ENCODE measurements around the gene SPATA46. TPM values are rescaled to one million over a fixed set of nuclear protein-coding genes. Genes with fewer than 3 reads are reported as not detected.

SPATA46 gene
- total and polyA plus RNA-seq, 4 donors, result not detected

GRCh38 chr1:162416909-162417308 is 40.3 kb upstream of the SPATA46 start:
- Histone ChIP-seq H3K36me3 (ENCODE audit: control insufficient read depth in 4 of 4, insufficient read depth in 4 of 4, low read length in 4 of 4) (no peaks in the 10 kb centered on the region), H3K4me3 (no peak overlapping the region), H3K27me3 (ENCODE audit: control insufficient read depth in 3 of 3, insufficient read depth in 3 of 3, low read length in 2 of 3) (no peaks in the 10 kb centered on the region), H3K9ac (ENCODE audit: insufficient read depth in 1 of 2, low read length in 2 of 2) (no peak overlapping the region), H3K9me3 (ENCODE audit: control insufficient read depth in 4 of 4, insufficient read depth in 3 of 4, low read length in 3 of 4) (peaks cover 0 to 2% (median 0%) of the 10 kb centered on the region in 4 donors), H3K27ac (ENCODE audit: low read depth in 1 of 2, low read length in 1 of 2) (no peak overlapping the region), H3K4me1 (ENCODE audit: control insufficient read depth in 5 of 5, insufficient read depth in 5 of 5, low read length in 5 of 5) (no peaks in the 10 kb centered on the region)
- TF ChIP-seq, protein P1, sequence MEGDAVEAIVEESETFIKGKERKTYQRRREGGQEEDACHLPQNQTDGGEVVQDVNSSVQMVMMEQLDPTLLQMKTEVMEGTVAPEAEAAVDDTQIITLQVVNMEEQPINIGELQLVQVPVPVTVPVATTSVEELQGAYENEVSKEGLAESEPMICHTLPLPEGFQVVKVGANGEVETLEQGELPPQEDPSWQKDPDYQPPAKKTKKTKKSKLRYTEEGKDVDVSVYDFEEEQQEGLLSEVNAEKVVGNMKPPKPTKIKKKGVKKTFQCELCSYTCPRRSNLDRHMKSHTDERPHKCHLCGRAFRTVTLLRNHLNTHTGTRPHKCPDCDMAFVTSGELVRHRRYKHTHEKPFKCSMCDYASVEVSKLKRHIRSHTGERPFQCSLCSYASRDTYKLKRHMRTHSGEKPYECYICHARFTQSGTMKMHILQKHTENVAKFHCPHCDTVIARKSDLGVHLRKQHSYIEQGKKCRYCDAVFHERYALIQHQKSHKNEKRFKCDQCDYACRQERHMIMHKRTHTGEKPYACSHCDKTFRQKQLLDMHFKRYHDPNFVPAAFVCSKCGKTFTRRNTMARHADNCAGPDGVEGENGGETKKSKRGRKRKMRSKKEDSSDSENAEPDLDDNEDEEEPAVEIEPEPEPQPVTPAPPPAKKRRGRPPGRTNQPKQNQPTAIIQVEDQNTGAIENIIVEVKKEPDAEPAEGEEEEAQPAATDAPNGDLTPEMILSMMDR (IDR thresholded peaks at IDR 0.05; ENCODE audit: control extremely low read depth, extremely low read depth), result no peak
- ATAC-seq (ENCODE audit: insufficient read depth, low FRiP score), result no peak
- no peak for DNase-seq
- WGBS, 2 donors, result 95 to 98% methylated on average over 2 of the region's 2 CpGs

GRCh38 chr1:162416215-162416614 is 39.6 kb upstream of the SPATA46 start:
- H3K9me3 ChIP-seq (ENCODE audit: control insufficient read depth in 4 of 4, insufficient read depth in 3 of 4, low read length in 3 of 4), result peaks cover 0 to 2% (median 0%) of the 10 kb centered on the region in 4 donors
- no peaks in the 10 kb centered on the region for H3K4me1 ChIP-seq (ENCODE audit: control insufficient read depth in 5 of 5, insufficient read depth in 5 of 5, low read length in 5 of 5)
- H3K4me3 ChIP-seq, result no peak overlapping the region
- no peak overlapping the region for H3K27ac ChIP-seq (ENCODE audit: low read depth in 1 of 2, low read length in 1 of 2)
- H3K27me3 ChIP-seq (ENCODE audit: control insufficient read depth in 3 of 3, insufficient read depth in 3 of 3, low read length in 2 of 3), result no peaks in the 10 kb centered on the region
- H3K9ac ChIP-seq (ENCODE audit: insufficient read depth in 1 of 2, low read length in 2 of 2), result no peak overlapping the region
- ATAC-seq (ENCODE audit: insufficient read depth, low FRiP score), result no peak
- no peak for DNase-seq
- H3K36me3 ChIP-seq (ENCODE audit: control insufficient read depth in 4 of 4, insufficient read depth in 4 of 4, low read length in 4 of 4), result no peaks in the 10 kb centered on the region
- TF ChIP-seq, protein P1 (IDR thresholded peaks at IDR 0.05; ENCODE audit: control extremely low read depth, extremely low read depth), result no peak

- no peak within 1 kb of the TSS for H3K9ac ChIP-seq (ENCODE audit: insufficient read depth in 1 of 2, low read length in 2 of 2)
- 73 to 88% methylated on average over 3 of the region's 3 CpGs for WGBS, 2 donors
- no peaks in the 10 kb centered on the region for H3K27me3 ChIP-seq (ENCODE audit: control insufficient read depth in 3 of 3, insufficient read depth in 3 of 3, low read length in 2 of 3)
- ATAC-seq (ENCODE audit: insufficient read depth, low FRiP score) (no peak), DNase-seq (no peak)
- H3K27ac ChIP-seq (ENCODE audit: low read depth in 1 of 2, low read length in 1 of 2), result no peak within 1 kb of the TSS
- H3K4me1 ChIP-seq (ENCODE audit: control insufficient read depth in 5 of 5, insufficient read depth in 5 of 5, low read length in 5 of 5), result no peaks in the 10 kb centered on the region
- no peak within 1 kb of the TSS for H3K4me3 ChIP-seq
- no peaks in the 10 kb centered on the region for H3K36me3 ChIP-seq (ENCODE audit: control insufficient read depth in 4 of 4, insufficient read depth in 4 of 4, low read length in 4 of 4)
- H3K9me3 ChIP-seq (ENCODE audit: control insufficient read depth in 4 of 4, insufficient read depth in 3 of 4, low read length in 3 of 4), result peaks cover 0 to 2% (median 0%) of the 10 kb centered on the region in 4 donors
- TF ChIP-seq, protein P1 (IDR thresholded peaks at IDR 0.05; ENCODE audit: control extremely low read depth, extremely low read depth), result no peak
Observed at GRCh38 chr1:162412002-162412401, 35.3 kb upstream of the SPATA46 start, which contains the start of gene SH2D1B. SH2D1B (minus strand) TSS chr1:162412136; CDS start chr1:162412016, 120 bp downstream.

DNA sequence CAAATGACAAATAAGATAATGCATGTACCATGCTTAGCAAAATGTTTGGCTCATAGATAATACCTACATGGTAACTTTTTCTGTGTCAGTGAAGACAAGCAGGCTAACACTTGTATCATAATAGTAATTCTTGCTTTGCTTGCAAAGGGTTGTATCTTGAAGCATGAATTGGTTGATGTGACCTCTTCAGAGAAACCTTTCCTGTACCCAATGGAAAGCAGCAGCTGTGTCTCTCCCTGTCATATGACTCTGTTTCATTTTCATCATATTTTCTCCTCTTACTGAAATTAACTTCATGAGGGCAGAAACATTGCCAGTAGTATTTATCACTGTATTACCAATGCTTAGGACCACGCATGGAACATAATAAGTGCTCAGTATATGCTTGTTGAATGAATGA is 30.9 kb upstream of the SPATA46 start:
- TF ChIP-seq, protein P1 (IDR thresholded peaks at IDR 0.05; ENCODE audit: control extremely low read depth, extremely low read depth), result no peak
- no peak overlapping the region for H3K4me3 ChIP-seq
- H3K4me1 ChIP-seq (ENCODE audit: control insufficient read depth in 5 of 5, insufficient read depth in 5 of 5, low read length in 5 of 5), result no peaks in the 10 kb centered on the region
- H3K9ac ChIP-seq (ENCODE audit: insufficient read depth in 1 of 2, low read length in 2 of 2), result no peak overlapping the region
- DNase-seq (no peak), ATAC-seq (ENCODE audit: insufficient read depth, low FRiP score) (no peak)
- no peaks in the 10 kb centered on the region for H3K9me3 ChIP-seq (ENCODE audit: control insufficient read depth in 4 of 4, insufficient read depth in 3 of 4, low read length in 3 of 4)
- H3K27ac ChIP-seq (ENCODE audit: low read depth in 1 of 2, low read length in 1 of 2), result no peak overlapping the region
- H3K36me3 ChIP-seq (ENCODE audit: control insufficient read depth in 4 of 4, insufficient read depth in 4 of 4, low read length in 4 of 4), result no peaks in the 10 kb centered on the region
- 96 to 98% methylated on average over 1 of the region's 1 CpG for WGBS, 2 donors
- H3K27me3 ChIP-seq (ENCODE audit: control insufficient read depth in 3 of 3, insufficient read depth in 3 of 3, low read length in 2 of 3), result no peaks in the 10 kb centered on the region

All from lung (tissue), 12 donors.